GM19455 (cell line): Measurements from ENCODE around the gene SOD2.
"Not testable (repeated sequence)": the region's sequence is repeated elsewhere in the genome, so short reads cannot be mapped to it uniquely, and the experiment has no call there.

Experiments
- ATAC-seq: cut with Tn5 transposase; IDR thresholded peaks from one replicate; pipeline ENCODE4 v1.9.1; 2021; ENCODE audit not compliant: unreplicated experiment

Gene SOD2

GRCh38 chr6:159693128-159693893 lies at the start of gene SOD2:
Gene SOD2, minus strand, starts transcription at chr6:159693241. Its CDS starts 74 bp downstream, at chr6:159693167.
- peak; percentile 80 for ATAC-seq

GRCh38 chr6:159742165-159742564 lies 49.1 kb upstream of the SOD2 start:
- no peak for ATAC-seq

DNA sequence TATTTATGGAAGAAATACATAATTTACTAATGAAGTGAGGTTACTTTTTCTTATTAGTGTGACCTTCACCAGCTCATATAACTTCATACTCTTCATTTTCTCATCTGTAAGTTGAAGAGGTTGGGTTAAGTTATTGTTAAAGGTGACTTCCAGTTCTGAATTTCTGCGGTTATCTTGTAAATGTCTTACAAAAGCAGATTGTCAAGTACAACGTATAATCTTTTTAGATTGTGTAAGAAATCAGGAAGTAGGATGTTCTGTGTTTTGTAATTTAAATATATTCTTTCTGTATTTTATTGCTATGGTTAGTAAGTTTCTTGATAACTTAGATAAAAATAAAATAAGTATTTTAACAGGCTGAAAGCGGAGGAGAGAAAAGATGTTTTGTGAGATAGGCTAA lies 46.3 kb upstream of the SOD2 start:
- ATAC-seq: no peak

- no peak for ATAC-seq
Measured at GRCh38 chr6:159736908-159737307, 43.9 kb upstream of the SOD2 start.

GRCh38 chr6:159733395-159733794 lies 40.4 kb upstream of the SOD2 start:
- ATAC-seq: not testable (repeated sequence)

GRCh38 chr6:159732550-159732949 lies 39.5 kb upstream of the SOD2 start:
- not testable (repeated sequence) for ATAC-seq

GRCh38 chr6:159730332-159730676 lies 37.3 kb upstream of the SOD2 start:
- no peak for ATAC-seq

- ATAC-seq: no peak
Measured at GRCh38 chr6:159729598-159730331, 36.7 kb upstream of the SOD2 start.

DNA sequence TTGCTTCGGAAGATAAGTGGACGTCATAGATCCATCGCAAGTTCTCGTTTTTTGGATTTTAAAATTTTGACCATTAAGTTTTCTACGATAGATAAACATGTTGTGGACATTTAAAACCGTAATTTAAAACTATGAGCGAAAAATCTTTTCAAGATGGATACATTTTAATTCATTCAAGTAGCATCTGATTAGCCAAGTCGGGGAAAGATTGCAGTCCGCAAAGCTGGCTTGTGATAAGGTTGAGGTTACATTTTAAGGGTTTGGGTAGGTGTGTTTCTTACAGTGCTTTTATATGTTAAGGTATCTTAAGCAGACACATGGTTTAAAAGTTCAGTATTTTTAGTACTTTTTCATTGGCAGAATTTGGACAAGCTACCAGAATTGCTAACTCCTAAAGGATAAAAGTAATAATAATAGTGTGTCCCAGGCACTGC lies 35.5 kb upstream of the SOD2 start:
- no peak for ATAC-seq

- ATAC-seq: peak; percentile 39
Measured at GRCh38 chr6:159727717-159728445, 34.8 kb upstream of the SOD2 start.

DNA sequence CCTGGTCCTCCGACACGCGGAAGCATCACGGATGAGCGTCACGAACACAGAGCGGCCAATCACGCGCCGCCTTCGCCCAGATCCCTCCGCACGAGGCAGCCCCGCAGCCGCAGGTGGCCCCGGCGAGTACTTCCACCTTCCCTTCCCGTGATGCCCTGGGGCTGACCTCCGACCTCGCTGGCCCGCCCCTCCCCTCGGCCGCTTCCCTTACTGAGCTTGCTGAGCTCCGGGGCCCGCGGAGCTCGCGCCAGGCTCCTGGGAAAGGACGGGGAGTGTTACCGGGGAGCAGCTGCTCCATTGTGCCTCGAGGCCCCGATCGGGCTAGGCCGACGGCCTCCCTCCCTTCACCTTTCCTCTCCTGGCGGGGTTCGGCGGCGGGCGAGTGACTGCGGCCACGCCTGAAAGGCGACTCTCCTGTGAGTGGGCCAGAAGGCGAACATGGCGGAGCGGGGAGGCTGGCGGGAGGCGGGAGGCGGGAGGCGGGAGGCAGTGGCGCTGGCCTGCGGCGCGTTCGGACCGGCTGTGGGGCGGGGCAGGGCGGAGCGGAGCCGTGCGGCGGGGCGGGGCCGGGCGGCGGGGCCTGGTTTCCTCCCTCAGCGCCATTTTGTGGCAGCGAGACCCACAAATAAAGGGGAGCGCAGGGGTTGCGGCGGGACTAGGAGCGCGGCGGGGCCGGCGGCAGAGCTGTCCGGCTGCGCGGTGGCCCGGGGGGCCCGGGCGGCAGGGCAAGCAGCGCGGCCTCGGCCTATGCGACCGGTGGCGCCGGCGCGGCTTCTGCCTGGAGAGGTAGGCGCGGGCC lies 34.1 kb upstream of the SOD2 start, which contains the start of gene WTAP:
Gene WTAP, plus strand, starts transcription at position 589 of the 799 bp plus-strand sequence. CDS start 8,760 bp downstream, outside the sequence.
- ATAC-seq: peak; percentile 80

DNA sequence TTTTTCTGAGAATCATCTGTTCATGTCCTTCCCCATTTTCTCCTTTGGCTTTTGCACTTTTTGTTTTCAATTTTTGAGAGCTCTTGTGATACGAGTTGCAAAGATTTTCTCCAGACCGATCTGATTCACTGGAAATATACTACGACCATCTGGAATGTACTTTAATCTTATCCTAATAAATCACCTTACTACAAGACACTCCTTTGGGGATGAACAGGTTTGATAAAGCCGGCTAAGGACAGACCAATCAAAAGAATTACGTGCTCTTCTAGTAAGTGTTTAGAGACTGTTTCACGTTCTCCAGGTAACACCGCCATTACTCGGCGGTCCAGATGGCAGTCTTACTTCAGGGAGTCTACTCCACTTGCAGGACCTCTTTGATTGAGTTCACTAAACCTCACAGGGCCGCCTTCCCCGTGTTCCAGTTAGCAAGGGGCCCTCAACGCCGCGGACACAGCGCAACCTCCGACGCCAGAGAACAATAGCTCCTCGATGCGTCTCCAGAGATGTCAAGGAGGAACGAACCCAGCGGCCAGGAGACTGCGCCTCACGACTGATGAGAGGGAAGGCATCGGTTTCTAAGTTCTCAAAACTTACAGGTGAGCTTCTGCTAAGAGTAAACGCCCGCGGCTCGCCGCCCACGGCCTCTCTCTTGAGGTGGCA lies 33.3 kb upstream of the SOD2 start:
- ATAC-seq: peak; percentile 25

GRCh38 chr6:159725208-159725607 lies 32.2 kb upstream of the SOD2 start:
- ATAC-seq: not testable (repeated sequence)

DNA sequence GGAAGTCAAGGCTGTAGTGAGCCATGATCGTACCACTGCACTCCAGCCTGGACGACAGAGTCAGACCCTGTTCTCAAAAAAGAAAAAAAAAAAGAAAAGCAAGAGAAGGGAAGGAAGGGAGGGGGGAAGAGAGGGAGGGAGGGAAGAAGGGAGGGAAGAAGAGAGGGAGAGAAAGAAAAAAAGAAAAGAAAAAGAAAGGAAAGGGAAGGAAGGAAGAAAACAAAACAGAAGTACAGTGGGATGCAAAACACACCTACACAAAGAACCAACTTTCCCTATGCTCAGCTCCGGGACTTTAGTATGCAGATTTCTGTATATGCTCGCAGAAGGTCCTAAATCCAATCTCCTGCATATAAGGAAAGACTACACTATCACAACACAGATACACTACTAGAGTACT lies 31.7 kb upstream of the SOD2 start:
- no peak for ATAC-seq

GRCh38 chr6:159723259-159723658 lies 30.2 kb upstream of the SOD2 start:
- no peak for ATAC-seq

DNA sequence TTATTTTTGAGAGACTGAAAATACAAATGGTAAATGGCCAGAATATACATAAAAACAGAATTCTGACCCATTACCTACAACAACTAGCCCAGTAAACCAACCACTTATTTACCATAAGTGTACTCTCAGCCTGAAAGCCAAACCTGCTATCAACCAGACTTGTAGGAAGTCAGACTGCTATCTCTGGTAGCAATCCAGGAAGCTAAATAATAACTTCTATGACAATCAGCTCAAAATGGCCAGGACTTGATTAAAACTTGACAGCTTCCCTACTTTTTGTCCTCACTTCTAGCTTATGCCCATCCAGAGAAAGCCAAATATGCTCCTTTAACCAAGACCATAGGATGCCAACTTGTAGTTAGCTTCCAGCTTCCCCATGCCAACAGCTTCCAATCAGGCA lies 29.6 kb upstream of the SOD2 start:
- no peak for ATAC-seq

GRCh38 chr6:159721981-159722380 lies 28.9 kb upstream of the SOD2 start:
- ATAC-seq: not testable (repeated sequence)

DNA sequence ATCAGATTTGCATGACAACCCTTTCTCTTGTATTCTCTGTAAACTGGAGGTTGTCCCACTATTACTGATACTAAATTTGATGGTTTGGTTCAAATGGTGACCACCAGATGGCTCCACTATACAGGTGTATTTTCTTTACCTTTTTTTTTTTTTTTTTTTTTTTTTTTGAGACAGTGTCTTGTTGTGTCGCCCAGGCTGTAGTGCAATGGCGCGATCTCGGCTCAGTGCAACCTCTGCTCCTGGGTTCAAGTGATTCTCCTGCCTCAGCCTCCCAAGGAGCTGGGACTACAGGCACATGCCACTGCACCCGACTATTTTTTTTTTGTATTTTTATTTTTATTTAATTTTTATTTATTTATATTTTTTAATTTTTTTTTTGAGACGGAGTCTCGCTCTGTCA lies 27.7 kb upstream of the SOD2 start:
- no peak for ATAC-seq

DNA sequence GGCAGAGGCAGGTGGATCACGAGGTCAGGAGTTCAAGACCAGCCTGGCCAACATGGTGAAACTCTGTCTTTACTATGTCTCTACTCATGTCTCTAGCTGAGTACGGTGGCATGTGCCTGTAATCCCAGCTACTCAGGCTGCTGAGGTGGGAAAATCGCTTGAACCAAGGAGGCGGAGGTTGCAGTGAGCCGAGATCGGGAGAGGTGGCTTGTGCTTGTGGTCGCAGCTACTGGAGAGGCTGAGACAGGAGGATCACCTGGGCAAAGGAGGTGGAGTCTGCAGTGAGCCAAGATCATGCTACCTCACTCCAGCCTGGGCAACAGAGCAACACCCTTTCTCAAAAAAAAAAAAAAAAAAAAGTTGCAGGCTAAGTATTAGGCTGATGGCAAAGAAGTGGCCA lies 26.2 kb upstream of the SOD2 start:
- ATAC-seq: no peak

DNA sequence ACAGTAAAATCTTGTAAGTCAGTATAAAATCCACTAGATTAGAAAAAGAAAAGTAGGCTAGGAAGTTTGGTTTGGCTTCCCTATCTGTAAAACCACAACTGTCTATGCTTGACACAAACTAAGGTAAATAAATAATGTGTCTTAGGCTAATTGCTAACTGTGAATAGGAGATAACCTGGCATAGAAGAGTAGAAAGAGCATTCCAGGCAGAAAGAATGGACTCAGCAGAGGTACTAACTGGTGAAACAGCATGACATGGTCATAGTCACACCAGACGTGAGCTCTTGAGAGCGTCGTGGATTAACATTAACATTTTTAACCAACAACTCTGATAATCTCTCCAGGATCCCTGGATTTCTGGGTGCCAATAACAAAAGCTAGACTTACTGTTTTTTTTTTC lies 25.6 kb upstream of the SOD2 start:
- ATAC-seq: no peak
